Fibroblast of pulmonary artery (primary cell): ENCODE data around the gene DHFR2.

Experiments
- DNase-seq: peaks from one replicate; pipeline ENCODE4 v3.0.0-alpha.2; 2010; ENCODE audit warnings: low read depth
- H3K4me3 ChIP-seq: replicated peaks from 2 replicates; pipeline ENCODE4 v1.5.1; 2011; ENCODE audit warnings: low read depth, mild to moderate bottlenecking, control low read depth, low read length, moderate library complexity
- CTCF ChIP-seq: IDR thresholded peaks from 2 replicates; pipeline ENCODE4 v1.5.1; 2011; ENCODE audit warnings: mild to moderate bottlenecking, control low read depth, low read length, inconsistent platforms; ENCODE audit errors: missing control alignments

DHFR2 gene

DNA sequence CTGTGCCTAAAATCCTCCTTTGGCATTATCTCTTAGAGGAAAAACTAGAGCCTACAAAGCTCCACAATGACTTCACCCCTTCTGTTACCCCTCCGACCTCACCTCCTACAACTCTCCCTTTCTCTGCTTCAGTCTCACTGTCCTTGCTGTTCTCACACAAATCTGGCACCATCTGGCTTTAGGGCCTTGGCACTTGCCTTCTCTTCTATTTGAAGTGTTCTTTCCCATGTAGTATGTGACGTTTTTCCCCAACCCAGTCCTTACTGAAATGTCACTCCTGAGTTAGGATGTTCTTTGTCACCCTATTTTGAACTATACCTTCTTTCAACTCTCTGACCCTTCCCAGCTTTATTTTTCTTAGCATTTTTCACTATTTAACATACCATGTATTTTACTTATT, 43.1 kb downstream of the DHFR2 start:
- DNase-seq = no peak
- H3K4me3 ChIP-seq = no peak overlapping the region
- no peak for TF ChIP-seq CTCF

DNA sequence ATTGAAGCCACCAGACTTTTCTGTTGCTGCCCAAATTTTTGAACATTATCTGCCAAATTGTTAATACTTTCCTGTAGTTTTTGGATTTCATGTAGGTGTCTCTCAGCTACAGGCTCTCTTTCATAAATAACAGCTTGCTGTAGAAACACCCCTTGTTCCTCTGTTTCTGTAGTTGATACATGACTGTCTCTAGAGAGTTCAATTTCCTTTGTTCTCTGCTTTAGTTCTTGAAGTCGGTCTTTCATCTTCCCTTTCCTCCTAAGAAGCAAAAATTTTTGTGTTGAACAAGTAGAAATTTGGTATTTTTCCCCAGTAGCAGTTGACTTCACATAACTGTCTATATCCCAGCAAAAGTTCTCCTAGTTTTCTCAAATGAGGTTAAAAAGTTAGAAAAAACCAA, 47.7 kb downstream of the DHFR2 start:
- no peak for TF ChIP-seq CTCF
- DNase-seq = no peak
- H3K4me3 ChIP-seq = no peak overlapping the region

GRCh38 chr3:94012185-94012584, 50.5 kb downstream of the DHFR2 start:
- no peak overlapping the region for H3K4me3 ChIP-seq
- DNase-seq = no peak
- TF ChIP-seq CTCF = no peak

GRCh38 chr3:94011233-94011711, 51.4 kb downstream of the DHFR2 start:
- DNase-seq = no peak
- TF ChIP-seq CTCF = no peak
- no peak overlapping the region for H3K4me3 ChIP-seq

DNA sequence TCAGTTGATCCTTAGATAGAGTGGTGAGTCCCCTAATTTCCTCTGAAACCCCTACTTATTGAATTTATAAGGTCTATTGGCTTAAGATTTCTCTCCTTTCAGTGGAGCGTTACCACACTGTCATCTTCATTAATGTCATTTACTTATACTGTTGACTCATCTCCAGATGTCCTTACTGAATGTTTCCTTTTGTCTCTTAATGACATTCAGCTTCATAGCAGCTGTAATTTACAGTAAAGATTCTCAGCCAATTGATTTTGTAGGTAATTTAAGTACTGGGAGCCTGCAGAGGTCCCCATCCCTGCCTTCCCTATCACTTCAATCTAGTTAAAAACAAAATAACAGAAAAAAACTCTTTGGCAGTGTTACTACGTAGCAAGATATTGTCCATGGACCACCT, 53.1 kb downstream of the DHFR2 start:
- H3K4me3 ChIP-seq = no peak overlapping the region
- DNase-seq = no peak
- TF ChIP-seq CTCF = no peak

- no peak for DNase-seq
- TF ChIP-seq CTCF = no peak
- no peak overlapping the region for H3K4me3 ChIP-seq
Observed at GRCh38 chr3:94008253-94008652, 54.5 kb downstream of the DHFR2 start.
